CD4-positive, alpha-beta T cell treated with Interleukin-6 at 100 ng/mL for 8 hours (primary cell): ENCODE results near the gene MTSS2.
"Not testable (repeated sequence)": the region's sequence is repeated elsewhere in the genome, so short reads cannot be mapped to it uniquely, and the experiment has no call there.

Experiments used
- DNase-seq: peaks from one replicate; pipeline ENCODE4 v3.0.0-alpha.2; 2020; ENCODE audit warnings: mixed read lengths, low spot score

The MTSS2 gene

DNA sequence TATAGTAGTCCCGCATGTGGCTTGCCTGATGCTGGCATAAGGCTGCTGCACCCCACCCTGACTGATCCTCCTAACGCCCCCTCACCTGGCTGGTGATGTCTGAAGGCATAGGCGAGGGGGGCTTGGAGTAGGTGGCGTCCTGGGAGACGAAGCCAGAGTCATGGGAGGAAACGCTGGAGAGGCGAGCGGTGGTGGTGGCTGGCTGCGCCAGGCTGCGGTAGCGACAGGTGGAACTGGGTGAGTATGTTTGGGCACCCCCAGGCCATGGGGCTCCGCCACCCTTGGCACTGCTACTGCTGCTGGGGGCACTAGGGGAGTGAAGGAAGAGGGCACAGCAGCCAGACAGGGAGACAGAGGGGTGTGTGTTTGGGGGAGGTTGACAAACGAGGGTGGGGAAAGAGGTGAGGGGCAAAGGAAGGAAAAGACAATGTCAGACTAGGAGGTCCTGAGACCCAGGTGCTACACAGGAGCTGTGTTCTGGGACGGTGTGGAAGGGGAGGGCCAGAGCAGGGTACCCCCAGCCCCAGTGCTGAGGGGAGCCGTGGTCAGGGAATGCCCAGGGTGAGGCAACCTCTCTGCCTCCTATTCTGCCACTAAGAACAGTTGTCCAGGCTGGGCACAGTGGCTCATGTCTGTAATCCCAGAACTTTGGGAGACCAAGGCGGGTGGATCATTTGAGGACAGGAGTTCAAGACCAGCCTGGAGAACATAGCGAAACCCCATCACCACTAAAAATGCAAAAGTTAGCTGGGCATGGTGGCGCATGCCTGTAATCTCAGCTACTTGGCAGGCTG lies 11.4 kb downstream of the MTSS2 start:
- no peak for DNase-seq

DNA sequence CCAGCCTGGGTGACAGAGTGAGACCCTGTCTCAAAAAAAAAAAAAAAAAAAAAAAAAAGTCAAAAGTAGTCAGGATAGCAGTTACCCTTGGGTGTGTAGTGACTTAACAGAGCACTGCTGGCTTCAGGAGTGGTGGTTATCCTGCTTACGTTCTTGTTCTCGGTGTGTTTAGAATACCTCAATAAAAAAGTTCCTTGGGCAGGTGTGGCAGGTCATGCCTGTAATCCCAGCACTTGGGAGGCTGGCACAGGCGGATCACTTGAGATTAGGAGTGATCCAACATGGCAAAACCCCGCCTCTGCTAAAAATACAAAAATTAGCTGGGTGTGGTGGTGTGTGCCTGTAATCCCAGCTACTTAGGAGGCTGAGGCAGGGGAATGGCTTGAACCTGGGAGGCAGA lies 14.9 kb downstream of the MTSS2 start:
- not testable (repeated sequence) for DNase-seq

- no peak for DNase-seq
Measured at GRCh38 chr16:70670175-70670574, 15.7 kb downstream of the MTSS2 start.

DNA sequence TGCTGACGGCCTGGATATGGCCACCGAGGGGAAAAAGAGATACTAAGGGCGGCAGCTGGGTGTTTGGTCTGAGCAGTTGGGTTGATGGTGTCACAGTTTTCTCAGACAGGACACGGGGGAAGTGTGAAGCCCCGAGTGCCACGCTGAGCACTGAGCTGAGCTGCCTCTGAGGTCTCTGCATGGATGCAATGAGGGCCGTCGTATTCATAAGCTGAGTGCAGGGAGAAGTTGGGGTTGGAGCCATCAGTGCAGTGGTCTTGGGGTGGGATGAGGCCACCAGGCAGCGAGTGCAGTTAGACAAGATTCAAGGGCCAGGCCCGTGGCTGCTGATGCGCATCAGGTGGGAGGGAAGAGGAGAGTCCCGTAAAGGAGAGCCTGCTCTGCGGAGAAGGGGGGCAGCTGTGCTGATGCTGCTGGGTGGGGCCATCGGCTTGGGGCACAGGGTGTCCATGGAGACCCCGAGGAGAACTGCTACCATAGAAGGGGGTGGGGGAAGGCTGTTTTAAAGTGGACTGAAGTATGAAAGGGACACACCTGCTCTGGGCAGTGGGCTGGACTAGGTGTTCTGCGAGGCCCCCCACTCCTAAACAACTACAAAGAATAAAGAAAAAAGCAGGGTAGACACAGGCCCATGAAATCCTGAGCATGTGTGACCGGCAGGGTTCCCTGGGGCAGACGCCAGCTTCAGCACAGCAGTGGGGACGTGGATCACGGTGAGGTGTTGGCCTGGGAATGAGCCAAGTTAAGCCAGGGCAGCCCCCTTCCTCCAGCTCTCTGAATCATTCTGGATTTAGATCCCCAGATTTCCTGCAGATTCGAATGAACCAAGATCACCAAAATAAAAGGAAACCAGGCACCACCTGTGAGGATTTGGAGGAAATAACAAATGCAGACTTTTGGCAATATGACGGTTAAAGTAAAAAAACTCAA lies 19.8 kb downstream of the MTSS2 start:
- DNase-seq: no peak

DNA sequence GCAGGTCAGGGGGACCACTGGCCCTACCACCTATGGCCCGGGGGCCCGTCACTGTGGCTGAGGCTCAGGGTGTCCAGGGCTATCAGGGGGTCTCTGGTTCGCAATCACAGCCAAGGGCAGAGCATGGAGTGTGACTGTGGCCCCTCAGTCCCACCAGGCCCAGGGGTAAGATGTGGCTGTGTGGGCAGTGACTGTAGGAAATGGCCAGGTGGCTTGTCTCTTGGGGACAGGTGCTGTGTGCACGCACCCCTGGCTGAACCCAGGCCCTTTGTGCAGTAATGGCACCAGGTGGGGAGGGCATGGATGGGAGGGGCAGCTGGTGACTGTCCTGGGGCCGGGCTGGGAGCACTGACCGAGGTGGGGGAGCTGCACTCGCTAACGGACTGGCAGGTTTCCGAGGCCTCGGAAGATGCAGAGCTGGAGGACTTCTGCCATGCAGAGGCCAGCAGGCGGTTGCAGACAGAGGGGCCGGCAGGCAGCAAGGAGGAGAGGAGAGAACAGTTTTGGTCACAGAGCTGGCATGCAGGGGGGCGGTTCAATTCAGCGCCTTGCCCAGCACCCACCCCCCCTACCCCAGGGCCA lies 20.6 kb downstream of the MTSS2 start:
- no peak for DNase-seq

DNA sequence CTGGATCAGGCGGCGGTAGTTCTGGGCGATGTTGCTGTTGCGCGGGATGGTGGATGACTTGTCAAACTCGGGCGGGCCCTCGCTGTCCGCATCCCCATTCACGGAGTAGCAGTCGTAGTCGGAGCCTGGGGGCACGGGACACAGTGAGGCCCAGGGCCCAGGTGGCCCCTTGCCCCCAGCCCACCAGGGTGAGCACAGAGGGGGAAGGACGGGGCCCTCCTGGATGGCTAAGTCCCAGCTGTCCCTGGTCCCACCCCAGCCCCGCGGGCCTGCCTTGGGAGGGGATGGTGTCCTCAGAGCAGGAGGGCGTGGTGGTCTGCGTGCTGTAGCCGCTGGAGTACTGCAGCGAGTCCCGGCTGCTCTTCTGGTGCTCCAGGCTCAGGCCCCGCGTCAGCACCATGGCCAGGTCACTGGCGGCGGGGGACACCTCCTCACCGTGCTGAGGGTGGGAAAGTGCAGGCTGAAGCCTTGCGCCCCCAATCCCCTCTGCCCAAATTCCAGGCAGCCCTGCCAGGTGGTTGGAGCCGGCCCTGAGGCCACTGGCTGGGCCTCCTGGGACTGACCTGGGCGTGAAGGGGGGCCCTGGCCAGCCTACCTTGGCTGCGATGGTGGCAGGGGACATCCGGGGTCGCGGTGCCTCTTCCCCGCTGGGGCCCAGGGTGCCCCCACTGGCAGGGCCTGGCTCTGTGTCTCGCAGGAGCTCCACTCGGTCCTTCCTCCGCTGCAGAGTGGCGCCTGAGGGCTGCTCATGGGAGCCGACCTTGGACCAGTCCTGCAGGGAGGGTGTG lies 21.3 kb downstream of the MTSS2 start:
- no peak for DNase-seq

DNA sequence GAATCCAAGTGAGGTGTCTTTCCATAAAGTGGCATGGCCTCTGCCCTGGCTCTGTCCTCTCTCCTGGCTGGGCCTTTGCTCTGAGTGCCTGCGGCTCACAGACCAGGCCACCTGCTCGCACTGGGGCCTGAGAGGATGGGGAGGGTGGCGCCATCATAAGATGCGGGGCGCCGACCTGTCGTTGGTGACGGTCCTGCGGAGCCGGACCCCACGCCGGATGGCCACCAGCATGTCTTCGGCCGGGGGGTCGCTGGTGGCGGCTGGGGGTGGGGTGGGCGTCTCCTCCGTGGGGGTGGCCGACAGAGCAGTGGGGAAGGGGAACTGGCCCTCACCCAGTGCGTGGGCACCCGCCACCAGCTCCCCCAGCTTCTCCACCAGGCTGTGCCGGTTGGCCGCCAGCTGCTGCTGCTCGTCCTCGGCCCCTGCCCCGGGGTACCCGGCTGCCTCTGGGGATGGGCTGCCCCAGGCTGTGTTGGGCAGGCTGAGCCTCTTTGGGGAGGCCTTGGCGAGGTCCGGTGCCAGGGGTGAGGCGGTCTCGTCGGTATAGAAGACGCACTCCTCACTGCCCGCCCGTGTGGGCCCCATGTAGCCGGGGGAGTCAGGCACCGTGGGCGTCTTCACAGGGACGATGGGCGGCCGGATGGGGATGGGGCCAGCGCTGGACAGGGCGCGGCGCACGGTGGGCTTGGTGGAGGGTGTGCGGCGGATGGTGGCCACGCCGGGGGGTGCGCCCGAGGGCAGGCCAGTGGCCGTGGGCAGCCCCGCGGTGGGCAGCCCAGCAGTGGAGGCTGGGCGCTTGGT lies 22.1 kb downstream of the MTSS2 start:
- DNase-seq: no peak

DNA sequence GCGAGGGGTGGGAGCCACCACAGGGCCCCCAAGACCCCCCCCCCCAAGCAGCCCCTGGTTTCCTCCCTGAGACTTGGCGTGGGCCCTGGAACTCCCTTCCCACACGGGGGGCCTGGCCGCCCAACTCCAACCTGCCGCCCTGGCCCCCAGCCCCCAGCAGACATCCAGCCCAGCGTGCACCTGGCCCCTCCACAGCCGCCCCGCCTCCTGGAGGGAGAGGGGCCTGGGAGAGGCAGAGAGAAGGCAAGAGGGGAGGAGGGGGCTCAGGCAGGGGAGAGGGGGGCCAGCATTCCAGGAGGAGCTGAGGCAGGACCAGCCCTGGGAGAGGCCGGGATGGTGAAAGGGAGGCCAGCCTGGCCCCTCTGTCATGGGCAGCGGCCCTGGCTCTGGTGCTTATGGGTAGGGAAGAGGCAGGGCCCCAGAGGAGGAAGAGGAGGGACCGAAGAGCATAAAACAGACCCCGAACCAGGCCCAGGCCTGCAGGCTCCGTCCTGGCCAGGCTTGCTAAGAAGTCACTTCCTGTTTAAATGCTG lies 22.8 kb downstream of the MTSS2 start:
- no peak for DNase-seq

- no peak for DNase-seq
Measured at GRCh38 chr16:70661918-70662641, 23.8 kb downstream of the MTSS2 start.

DNA sequence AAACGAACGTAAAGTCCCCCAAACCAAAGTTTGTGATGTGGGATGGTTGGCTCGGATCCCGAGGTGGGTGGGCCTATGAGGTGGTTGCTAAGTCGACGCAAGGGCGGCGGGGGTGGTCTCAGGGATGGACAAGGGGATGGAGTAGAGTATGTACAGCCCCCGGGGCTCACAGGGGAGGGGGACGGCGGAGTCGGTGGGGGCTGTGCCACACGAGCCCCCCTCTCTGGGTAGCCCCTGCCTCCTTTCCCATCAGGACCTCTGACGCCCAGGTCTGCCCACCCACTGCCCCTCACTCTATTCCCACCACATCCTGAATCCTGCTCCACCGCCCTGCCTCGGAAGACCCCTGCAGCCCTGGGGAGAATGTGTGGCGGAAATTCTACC lies 24.3 kb downstream of the MTSS2 start:
- no peak for DNase-seq

GRCh38 chr16:70660672-70661350 lies 25.0 kb downstream of the MTSS2 start:
- DNase-seq: no peak

GRCh38 chr16:70659953-70660671 lies 25.7 kb downstream of the MTSS2 start:
- no peak for DNase-seq

- no peak for DNase-seq
Measured at GRCh38 chr16:70659546-70659945, 26.3 kb downstream of the MTSS2 start.

GRCh38 chr16:70658921-70659320 lies 26.9 kb downstream of the MTSS2 start:
- DNase-seq: no peak

- DNase-seq: no peak
Measured at GRCh38 chr16:70657956-70658355, 27.9 kb downstream of the MTSS2 start.

- DNase-seq: no peak
Measured at GRCh38 chr16:70656712-70657263, 29.1 kb downstream of the MTSS2 start.

GRCh38 chr16:70656065-70656711 lies 29.7 kb downstream of the MTSS2 start:
- DNase-seq: no peak
